Thoracic aorta (tissue), 2 donors: ENCODE results near the gene ZFP92. TPM values are rescaled to one million over a fixed set of nuclear protein-coding genes. Genes with fewer than 3 reads are reported as not detected.

ENCODE experiments used
- ATAC-seq: fragments of 150-250 bp; one replicate; pipeline ENCODE4 v1.8.0; 2017; ENCODE audit warnings: low read depth; ENCODE audit not compliant: insufficient number of reproducible peaks, low FRiP score
- DNase-seq: peaks from one replicate; pipeline ENCODE4 v3.0.0-alpha.2; 2020; ENCODE audit warnings: low spot score
- H3K27ac ChIP-seq, 2 donors: fragments of 200-600 bp; sonication (generic); 1 replicate in 1 of 2; 2 replicates in 1 of 2; pipeline ENCODE4 v1.5.1; 2016; ENCODE audit warnings: mild to moderate bottlenecking in 2 of 2, moderate library complexity in 2 of 2
- H3K27me3 ChIP-seq: fragments of 200-600 bp; sonication (generic); replicated peaks from 2 replicates; pipeline ENCODE4 v1.6.0; 2016; ENCODE audit warnings: mild to moderate bottlenecking; ENCODE audit not compliant: insufficient read depth
- H3K36me3 ChIP-seq: fragments of 200-600 bp; sonication (generic); one replicate; pipeline ENCODE4 v1.5.1; 2016
- H3K4me1 ChIP-seq, 2 donors: fragments of 200-600 bp; sonication (generic); 1 replicate in 1 of 2; 2 replicates in 1 of 2; pipeline versions ENCODE4 v1.5.1 to v1.6.0; 2016; ENCODE audit warnings: low read depth in 2 of 2, mild to moderate bottlenecking in 1 of 2; ENCODE audit not compliant: control insufficient read depth in 1 of 2
- H3K4me3 ChIP-seq: fragments of 200-600 bp; sonication (generic); 2 replicates; pipeline ENCODE4 v1.5.1; 2016; ENCODE audit warnings: mild to moderate bottlenecking
- H3K9me3 ChIP-seq: fragments of 200-600 bp; sonication (generic); 2 replicates; pipeline ENCODE4 v1.5.1; 2016
- total RNA-seq, 2 donors: library from RNA; depleted of rRNA; stranded (reverse); fragments of >200 nt; gene quantifications; one replicate each; pipeline versions ENCODE4 v1.1.0 to v1.2.3, GENCODE V29; 2016
- TF ChIP-seq, protein P1 (sequence below): fragments of 200-600 bp; sonication (generic); IDR thresholded peaks from one replicate; pipeline ENCODE4 v1.5.1; 2019; ENCODE audit warnings: antibody characterized with exemption

The ZFP92 gene
- total RNA-seq, 2 donors from 2014 or later: 0.95 to 1.2 TPM

DNA sequence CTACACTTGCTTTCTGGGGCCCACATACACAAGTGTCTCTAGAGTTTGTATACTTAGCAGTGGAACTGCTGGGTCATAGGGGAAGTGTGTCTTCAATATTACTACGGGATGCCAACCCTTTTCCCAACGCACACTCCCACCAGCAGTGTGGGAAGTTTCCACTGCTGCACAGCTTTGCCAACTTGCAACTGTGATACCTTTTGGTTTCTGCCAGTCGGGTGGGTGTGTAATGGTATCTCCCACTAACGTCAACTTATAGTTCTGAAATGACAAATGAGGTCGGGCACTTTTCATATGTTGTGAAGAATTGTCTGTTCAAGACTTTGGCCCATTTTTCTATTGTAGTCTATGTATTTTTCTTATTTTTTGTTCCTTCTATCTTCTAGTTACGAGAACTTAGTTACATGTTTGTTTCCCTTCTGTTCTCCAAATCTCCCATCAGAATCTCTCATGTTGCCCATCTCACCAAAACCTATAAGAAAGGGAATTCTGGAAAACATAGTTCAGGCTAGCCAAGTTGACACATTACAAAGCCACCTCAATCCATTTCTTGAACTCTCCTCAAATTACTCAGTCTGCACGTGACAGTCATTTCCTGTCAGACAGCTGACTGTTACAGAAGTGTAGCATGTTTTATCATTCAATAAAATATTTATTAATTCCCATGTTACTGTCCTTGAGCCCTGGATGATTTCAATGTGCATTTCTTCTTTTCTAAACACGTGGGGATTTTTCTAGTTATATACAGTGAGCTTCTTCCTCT, 40.8 kb upstream of the ZFP92 start:
- H3K4me1 ChIP-seq: no peaks in the 10 kb centered on the region
- no peak overlapping the region for H3K4me3 ChIP-seq
- no peak overlapping the region for H3K27ac ChIP-seq
- H3K36me3 ChIP-seq: no peaks in the 10 kb centered on the region
- H3K27me3 ChIP-seq: no peaks in the 10 kb centered on the region
- no peaks in the 10 kb centered on the region for H3K9me3 ChIP-seq
- no peak for ATAC-seq
- no peak for DNase-seq
- TF ChIP-seq, protein P1, sequence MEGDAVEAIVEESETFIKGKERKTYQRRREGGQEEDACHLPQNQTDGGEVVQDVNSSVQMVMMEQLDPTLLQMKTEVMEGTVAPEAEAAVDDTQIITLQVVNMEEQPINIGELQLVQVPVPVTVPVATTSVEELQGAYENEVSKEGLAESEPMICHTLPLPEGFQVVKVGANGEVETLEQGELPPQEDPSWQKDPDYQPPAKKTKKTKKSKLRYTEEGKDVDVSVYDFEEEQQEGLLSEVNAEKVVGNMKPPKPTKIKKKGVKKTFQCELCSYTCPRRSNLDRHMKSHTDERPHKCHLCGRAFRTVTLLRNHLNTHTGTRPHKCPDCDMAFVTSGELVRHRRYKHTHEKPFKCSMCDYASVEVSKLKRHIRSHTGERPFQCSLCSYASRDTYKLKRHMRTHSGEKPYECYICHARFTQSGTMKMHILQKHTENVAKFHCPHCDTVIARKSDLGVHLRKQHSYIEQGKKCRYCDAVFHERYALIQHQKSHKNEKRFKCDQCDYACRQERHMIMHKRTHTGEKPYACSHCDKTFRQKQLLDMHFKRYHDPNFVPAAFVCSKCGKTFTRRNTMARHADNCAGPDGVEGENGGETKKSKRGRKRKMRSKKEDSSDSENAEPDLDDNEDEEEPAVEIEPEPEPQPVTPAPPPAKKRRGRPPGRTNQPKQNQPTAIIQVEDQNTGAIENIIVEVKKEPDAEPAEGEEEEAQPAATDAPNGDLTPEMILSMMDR: no peak

DNA sequence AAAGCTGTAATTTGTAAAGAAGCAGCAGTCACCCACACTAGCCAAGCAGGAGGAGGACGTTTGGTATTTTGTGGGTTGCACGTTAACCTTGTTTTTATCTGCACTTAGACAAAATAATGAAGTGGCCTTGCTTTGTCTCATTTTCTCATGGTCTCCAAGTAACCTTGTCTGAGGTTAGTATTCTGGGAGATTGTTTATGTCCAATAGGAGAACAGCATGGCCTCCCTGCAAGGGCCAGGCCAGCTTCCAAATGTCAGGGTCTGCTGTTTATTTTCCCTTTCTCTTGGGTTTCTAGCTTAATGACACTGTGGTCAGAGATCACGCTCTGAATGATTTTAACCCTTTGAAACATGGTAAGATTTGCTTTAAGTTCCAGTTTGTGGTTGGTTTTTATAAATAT, 40.0 kb upstream of the ZFP92 start:
- H3K27ac ChIP-seq: no peak overlapping the region
- H3K36me3 ChIP-seq: no peaks in the 10 kb centered on the region
- H3K27me3 ChIP-seq: no peaks in the 10 kb centered on the region
- H3K9me3 ChIP-seq: no peaks in the 10 kb centered on the region
- H3K4me3 ChIP-seq: no peak overlapping the region
- TF ChIP-seq, protein P1: no peak
- DNase-seq (no peak), ATAC-seq (no peak)
- no peaks in the 10 kb centered on the region for H3K4me1 ChIP-seq

DNA sequence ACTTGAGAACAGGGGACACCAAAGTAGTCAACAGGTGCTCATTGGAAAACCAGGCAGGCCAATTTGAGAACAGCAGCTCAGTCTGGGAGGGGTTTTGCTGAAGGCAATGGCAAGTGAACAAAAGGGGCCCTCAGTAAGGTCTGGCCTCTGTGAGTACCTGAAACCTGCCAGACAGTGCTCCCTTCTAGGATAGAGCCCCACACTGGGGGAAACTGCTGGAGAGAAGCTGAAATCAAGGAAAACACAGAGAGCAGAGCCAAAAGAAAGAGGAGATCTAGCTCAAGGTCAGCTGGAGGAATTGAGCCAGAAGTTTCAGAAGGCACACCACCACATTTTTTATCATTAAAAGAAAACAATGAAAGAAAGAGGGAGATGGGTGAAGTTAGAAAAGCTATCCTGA, 38.3 kb upstream of the ZFP92 start:
- no peaks in the 10 kb centered on the region for H3K4me1 ChIP-seq
- H3K9me3 ChIP-seq: no peaks in the 10 kb centered on the region
- TF ChIP-seq, protein P1: no peak
- no peak overlapping the region for H3K4me3 ChIP-seq
- no peaks in the 10 kb centered on the region for H3K36me3 ChIP-seq
- DNase-seq: no peak
- H3K27me3 ChIP-seq: no peaks in the 10 kb centered on the region
- H3K27ac ChIP-seq: no peak overlapping the region
- ATAC-seq: no peak

DNA sequence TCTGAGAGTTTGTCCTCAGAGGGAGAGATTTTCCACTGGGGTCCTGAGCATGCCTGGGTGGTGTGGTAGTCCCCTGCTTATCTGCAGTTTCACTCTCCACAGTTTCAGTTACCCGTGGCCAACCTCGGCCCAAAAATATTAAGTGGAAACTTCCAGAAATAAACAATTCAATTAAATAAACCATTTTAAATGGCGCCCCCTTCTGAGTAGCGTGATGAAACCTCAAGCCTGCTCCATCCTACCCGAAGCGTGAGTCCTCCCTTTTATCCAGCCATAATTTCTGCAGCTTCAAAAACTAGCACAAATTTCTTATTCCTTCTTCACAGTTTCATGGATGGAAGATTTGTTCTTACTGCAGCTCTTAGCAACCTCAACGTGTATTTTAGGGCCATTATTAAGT, 36.8 kb upstream of the ZFP92 start:
- ATAC-seq (no peak), DNase-seq (no peak)
- Histone ChIP-seq H3K27me3 (no peaks in the 10 kb centered on the region), H3K4me1 (no peaks in the 10 kb centered on the region), H3K36me3 (no peaks in the 10 kb centered on the region), H3K9me3 (no peaks in the 10 kb centered on the region), H3K27ac (no peak overlapping the region), H3K4me3 (no peak overlapping the region)
- TF ChIP-seq, protein P1: no peak

DNA sequence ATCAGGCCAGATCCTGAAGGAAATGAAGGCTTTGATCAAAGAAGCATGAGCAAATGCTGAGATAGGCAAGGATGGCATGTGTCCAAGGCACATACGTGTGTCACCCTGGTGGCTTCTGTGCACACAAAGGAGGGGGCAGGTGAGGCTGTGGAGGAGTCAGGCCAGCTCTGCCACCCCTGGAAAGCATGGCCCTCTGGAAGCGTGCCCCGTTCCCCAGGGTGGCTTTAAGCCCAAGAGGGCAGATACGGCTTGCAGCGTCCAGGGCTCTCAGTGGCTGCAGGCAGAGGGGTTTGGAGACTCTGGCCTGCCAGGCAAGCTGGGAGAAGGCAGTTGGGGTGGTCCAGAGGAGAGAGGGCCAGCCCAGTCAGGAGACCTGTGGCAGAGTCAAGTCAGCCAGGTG, 35.7 kb upstream of the ZFP92 start:
- ATAC-seq (no peak), DNase-seq (no peak)
- H3K9me3 ChIP-seq: no peaks in the 10 kb centered on the region
- H3K27me3 ChIP-seq: no peaks in the 10 kb centered on the region
- TF ChIP-seq, protein P1: no peak
- H3K4me3 ChIP-seq: no peak overlapping the region
- H3K4me1 ChIP-seq: no peaks in the 10 kb centered on the region
- H3K36me3 ChIP-seq: no peaks in the 10 kb centered on the region
- no peak overlapping the region for H3K27ac ChIP-seq
